HG03060 (cell line): ENCODE data around the gene LDHA.

Experiments used
- ATAC-seq: cut with Tn5 transposase; IDR thresholded peaks from one replicate; pipeline ENCODE4 v1.9.1; 2021; ENCODE audit warnings: low read depth, moderate number of reproducible peaks; ENCODE audit not compliant: unreplicated experiment

Gene LDHA

DNA sequence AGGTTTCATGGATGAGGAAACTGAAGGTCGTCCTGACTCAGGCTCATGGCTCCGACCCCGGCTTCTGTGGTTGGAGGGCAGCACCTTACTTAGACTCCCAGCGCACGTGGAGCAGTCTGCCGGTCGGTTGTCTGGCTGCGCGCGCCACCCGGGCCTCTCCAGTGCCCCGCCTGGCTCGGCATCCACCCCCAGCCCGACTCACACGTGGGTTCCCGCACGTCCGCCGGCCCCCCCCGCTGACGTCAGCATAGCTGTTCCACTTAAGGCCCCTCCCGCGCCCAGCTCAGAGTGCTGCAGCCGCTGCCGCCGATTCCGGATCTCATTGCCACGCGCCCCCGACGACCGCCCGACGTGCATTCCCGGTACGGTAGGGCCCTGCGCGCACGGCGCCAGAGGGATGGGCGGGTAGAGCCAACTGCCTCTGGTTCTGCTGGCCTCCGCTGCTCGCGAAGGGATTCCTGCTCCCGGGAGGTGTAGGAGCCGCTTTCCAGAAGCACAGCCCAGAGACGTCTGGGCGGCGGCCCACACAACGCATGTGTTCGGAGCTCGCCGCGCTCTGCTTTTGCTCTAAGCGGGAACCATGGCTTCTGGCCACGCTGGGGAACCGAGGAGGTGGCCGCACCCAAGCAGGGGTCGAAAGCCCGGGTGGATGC, at the start of gene LDHA:
LDHA (plus strand) TSS at position 289 of the 653 bp plus-strand sequence. CDS start 2,280 bp downstream, outside the sequence.
- peak; percentile 43 for ATAC-seq

DNA sequence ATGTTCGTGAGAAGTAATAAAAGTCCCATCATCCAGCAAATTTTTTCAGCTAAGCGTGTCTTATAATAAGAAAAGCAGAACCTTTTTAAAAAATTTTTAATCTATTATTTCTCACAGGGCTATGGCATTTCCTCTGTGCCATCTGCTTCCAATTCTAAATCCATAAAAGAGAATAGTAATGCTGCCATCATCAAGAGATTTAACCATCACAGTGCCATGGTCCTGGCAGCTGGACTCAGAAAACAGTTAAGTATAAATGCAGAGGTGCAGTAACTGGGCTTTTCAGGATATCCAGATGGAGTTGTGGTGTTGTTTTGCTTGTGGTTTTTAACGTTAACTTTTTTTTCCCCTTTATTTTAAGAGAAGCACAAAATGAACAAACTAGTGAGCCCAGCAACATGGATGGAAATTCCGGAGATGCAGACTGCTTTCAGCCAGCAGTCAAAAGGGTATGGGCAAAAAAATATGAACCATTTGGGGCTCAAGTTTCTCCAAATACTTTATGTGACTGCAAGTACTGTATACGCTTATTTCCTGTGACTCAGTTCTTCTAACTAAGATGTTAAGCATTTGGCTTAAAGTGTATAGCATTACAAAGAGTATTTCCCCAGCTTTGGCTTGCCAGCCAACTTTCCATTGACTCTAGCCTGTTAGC, 46.8 kb upstream of the LDHA start:
- no peak for ATAC-seq

DNA sequence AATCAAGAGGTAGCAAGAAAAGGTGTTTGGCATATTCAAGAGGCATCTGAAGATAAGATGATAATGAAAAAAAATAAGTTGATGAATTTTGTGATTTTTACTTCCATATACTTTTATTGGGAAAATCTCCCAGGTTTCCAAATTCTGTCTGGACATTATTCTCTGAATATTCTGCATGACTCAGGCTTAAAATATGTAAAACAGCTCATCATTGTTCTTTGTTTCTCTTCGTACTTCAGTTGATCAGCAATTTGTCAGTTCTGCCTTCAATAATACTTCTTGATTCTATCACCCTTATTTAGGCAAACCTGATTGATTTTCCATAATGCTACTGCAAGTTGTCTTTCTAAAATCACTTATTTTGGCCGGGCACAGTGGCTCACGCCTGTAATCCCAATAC, 41.8 kb upstream of the LDHA start:
- ATAC-seq, result no peak

DNA sequence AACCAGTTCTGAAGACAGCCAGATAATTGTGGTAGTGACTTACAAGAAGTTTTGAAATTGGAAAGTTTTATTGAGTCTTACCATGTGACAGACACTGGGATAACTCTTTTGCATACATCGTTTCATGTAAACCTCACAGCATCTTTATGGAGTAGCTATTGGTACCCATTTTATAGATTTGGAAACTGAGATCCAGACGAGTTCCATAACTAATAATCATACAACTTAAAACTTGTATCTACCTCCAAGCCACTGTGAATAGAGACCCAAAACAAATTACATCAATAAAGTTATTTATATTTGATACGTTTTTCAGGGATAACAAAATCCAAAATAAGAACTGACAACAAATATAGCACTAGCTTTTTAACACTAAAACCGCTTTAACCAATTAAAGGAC, 35.7 kb upstream of the LDHA start:
- no peak for ATAC-seq

DNA sequence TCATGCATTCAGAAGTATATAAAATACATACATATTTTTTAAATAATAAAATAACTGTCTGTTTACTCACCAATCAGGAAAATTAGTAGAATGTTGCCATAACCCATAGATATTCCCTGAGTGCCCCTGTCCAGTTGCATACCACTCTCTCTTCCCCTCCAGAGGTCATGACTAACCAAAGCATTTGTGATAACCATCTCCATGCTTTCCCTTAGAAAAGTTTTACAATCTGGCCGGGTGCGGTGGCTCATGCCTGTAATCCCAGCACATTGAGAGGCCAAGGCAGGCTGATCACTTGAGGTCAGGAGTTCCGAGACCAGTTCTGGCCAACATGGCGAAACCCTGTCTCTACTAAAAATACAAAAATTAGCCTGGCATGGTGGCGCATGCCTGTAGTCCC, 33.2 kb upstream of the LDHA start:
- ATAC-seq, result no peak

DNA sequence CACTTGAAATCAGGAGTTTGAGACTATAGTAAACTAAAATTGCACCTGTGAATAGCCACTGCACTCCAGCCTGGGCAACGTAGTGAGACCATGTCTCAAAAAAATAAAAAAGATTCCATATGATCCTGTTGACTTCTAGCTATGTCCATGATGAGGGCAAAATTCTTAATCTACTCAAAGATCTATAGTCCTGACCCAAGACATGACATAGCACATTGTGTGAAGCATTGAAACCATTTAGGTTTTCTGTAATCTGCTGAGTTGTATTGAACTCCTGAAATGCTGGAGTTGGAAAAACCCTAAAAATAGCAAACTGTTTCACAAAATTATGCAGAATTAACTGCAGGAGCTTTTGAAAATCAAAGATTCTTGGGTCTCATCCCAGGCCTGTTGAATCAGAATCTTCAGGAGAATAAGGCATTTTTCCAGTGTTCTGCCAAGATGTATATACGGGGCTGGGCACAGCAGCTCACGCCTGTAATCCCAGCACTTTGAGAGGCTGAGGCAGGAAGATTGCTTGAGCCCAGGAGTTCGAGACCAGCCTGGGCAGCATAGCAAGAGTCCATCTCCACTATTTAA, 29.8 kb upstream of the LDHA start:
- no peak for ATAC-seq

DNA sequence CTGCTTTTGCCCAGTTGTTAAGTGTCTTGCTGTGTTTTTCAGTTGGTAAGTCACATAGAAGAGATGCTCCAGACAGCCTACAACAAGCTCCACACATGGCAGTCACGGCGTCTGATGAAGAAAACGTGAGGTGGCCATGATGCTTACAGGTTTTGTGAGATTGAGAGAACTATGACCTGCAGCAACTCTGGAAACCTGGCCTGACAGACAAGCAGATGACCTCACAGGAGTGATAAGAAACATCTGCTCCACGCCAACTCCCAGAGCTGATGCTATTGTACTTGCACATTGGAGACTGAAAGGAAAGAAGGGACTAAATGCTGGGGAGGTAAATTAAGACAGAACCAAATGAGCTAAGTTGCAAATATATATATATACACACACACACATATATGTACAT, 28.6 kb upstream of the LDHA start:
- ATAC-seq, result no peak

DNA sequence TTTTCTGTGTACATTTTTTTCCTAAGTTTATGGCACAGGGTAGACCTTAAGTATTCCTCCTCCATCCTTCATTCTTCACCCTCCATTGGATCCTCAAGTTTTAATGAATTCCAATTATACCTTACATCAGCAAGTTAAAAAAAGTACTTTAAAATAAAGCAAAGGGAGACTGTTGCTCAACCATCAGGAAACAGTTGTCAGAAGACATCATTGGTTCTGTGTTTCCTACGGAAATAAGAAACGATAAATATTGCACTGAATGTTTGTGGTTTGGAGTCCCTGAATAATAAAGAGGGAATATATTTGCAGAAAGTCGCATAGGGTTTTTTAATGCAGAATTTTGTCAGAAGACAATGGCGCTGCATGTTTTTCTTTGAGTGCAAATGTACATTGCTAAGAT, 28.1 kb upstream of the LDHA start:
- no peak for ATAC-seq

DNA sequence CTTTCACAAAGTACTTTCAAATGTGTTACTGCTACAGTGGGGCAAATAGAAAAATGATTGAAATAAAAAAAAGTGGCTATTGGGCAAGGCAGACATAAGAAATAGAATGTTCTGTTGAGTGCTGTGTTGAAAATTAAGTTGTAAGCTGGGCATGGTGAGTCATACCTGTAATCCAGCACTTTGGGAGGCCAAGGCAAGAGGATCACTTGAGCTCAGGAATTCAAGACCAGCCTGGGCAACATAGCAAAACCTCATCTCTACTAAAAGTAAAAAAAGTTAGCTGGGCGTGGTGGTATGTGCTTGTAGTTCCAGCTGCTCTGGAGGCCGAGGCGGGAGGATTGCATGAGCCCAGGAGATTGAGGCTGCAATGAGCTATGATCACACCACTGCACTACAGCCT, 26.9 kb upstream of the LDHA start:
- no peak for ATAC-seq

DNA sequence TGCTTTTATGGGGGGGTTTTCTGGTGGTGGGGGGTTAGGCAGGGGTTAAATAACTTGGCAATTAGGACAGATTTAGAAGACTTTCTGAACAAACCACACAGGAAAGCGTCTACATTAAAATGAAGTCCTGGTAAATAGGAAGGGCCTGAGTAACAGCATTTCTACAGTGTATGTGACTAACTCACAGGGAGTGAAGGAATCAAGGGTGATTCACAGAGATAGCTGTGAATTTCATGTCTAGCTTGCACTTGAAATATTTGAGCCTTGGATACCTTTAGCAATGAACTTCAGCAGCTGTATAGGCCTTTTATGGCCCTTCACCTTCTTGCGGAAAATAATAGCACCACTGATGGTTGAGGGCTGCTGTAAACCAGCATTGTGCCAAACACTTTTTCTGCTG, 26.1 kb upstream of the LDHA start:
- ATAC-seq, result no peak

DNA sequence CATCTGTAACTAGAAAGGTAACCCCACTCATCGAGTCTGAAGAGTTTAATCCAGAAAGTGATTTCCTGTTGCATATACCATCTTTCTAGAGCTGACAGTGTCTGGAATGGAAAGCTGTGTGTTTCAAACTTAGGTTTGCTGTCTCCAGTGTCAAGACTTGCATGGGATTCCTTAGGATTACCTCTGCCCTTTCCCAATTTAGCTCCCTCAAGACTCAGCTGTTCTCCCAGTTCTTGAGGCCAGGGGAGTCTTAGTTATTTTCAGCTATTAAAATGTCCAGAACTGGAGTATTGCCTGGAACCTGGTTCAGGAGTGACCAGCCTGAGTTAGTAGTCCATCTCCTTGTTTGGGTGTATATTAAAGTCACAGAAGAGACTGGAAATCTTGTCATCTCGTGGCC, 25.0 kb upstream of the LDHA start:
- ATAC-seq, result no peak

DNA sequence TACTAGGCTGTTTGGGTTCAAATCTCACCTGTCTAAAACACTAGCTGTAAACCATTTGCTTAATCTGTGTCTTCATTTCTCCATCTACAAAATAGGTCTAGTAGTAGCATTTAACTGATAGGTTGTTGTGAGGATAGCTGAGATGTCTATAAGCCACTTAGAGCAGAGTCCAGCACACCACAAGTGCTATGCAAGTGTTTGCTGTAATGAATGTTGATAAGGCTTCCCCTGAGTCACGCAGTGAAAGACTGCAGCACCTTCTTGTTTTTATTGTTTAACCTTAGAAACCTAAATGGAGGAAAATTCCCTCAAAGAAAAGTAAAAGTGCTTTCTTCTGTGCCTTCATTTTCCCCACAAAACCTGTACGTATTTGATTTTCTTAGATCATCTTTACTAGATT, 23.1 kb upstream of the LDHA start:
- no peak for ATAC-seq

DNA sequence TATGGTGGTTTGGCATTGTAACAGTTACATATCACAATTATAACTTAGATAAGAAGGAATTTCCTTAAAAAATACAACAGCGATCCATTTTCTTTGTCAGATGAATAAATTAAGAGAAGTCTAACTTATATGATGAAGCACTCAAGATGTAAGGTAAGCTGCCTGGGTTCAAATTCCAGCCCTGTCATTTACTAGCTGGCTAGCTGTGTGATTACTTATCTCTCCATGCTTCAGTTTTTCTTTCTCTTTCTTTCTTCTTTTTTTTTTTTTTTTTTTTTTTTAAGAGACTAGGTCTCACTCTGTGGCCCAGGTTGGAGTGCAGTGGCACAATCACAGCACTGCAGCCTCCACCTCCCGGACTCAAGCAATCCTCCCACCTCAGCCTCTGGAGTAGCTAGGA, 22.2 kb upstream of the LDHA start:
- no peak for ATAC-seq

DNA sequence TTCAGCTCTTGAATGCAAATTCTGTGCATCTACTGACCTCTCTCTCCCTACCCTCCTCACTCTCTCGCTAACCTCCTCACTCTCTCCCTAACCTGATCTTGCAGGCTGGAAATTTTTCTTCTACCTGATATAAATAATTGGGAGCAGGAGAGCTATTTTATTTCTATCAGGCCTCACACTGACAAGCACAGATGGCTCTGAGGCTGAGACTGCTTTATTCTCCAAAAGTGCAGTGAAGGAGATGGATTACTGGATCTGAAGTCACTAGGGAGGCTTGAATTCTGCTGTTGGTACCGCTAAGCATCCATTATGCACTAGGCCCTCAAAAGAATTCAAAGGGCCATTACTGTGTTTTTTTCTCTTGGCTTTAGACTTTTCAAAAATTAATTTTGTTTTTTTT, 19.4 kb upstream of the LDHA start:
- ATAC-seq, result no peak

DNA sequence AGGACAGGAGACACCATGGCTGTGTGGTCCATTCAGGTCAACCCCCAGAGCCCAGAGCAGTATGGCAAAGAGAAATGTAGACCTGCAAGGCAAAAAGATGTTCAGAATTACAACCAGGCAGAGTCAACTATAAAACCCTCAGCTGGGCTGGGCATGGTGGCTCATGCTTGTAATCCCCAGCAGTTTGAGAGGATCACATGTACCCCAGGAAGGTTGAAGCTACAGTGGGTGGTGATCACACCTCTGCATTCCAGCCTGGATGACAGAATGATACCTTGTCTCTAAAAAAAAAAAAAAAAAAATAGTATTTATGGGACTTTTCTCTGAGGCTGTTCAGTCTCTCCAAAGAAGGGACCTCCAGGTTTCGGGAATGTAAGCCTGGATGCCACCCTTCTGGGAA, 18.4 kb upstream of the LDHA start:
- ATAC-seq, result no peak

DNA sequence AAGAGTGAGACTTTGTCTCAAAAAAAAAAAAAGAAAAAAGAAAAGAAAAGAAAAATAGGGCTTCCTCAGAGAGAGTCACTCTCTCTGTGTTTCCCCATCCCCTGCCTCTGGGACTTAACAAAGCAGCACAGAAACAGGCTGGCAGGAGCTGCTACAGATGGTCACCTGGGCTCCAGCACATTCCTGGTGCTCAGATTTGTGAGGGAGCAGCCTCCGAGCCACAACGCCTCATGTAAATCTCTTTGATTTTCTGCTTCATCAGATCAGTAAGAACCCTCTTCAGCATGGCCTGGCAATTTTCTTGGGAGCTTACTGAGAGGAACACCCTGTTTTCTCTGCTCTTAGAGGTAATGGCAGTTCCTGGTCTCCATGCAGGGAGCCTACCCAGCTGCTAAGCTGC, 15.2 kb upstream of the LDHA start:
- no peak for ATAC-seq

DNA sequence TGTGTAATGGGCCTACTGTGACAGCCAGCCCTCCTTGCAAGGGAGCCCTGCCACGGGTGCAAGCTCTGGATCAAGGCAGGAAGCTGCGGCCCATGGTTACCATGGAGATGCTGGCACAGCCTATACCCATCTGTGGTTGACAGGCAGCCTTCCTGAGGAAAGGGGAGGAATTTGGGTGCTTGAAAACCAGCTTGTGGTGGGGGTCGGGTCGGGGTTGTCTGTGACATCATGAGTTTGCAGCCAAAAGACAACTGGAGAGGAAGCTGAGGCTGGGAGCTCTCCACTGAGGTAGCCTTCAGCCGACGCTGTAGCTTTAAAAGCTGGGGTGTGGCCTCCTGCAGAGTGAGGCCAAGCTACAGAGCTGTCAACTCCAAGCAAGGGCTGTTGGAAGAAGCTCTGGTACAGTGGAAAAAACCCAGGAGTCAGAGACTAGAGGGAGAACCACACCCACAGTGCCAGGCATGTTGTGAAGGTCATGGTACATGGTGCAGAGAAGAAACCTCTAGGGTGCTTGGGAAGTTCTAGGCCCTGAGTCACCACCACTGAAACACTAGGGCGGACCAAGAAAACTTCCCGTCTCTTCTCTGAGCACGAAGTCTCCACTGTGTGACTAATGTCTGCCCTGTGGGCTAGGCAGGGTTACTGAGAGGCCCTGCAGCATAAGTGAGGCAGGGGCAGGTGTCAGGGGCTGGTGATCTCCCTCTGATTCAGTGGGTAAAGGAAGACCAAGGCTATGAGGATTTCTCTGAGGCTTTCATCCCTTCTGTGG, 10.8 kb upstream of the LDHA start:
- peak; percentile 82 for ATAC-seq

DNA sequence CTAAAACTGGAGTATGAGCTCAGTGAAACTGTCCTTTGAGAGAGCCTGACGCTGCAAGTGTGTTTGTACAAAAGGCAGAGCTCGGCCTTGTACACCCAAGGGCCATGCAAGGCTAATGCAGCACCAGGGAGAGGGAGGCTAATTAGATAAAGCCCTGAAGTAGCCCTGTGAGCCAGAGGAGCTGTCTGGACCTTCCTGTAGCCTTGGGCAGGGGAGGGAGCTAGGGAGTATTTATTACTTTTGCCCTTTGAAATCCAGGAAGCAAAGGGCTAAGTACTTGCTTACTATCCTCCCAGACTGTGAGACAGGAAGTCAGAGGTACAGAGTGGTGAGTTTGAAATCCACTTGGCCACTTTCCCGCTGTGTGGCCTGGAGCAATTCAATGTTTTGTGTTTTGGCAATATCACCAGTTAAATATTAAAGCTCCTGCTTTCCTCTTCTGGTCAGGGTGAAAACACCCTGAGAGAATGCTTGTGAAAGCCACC, 10.2 kb upstream of the LDHA start:
- peak; percentile 12 for ATAC-seq

DNA sequence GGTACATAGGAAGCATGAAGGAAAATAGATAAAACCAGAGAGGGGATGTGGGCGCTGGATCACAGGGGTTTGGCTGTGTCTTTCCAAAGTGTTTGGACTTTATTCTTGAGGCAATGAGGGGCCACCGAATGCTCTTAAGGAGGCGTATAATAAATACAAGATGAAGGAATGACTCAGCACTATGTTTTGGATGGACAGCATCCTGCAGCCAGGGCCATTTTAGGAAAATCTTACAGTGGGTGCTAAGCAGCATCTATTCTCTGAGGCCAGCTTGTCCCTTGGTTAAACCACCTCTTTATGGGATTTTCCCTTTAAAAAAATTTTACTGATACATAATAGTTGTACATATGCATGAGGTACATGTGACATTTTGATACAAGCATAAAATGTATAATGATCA, 4.3 kb upstream of the LDHA start:
- no peak for ATAC-seq

DNA sequence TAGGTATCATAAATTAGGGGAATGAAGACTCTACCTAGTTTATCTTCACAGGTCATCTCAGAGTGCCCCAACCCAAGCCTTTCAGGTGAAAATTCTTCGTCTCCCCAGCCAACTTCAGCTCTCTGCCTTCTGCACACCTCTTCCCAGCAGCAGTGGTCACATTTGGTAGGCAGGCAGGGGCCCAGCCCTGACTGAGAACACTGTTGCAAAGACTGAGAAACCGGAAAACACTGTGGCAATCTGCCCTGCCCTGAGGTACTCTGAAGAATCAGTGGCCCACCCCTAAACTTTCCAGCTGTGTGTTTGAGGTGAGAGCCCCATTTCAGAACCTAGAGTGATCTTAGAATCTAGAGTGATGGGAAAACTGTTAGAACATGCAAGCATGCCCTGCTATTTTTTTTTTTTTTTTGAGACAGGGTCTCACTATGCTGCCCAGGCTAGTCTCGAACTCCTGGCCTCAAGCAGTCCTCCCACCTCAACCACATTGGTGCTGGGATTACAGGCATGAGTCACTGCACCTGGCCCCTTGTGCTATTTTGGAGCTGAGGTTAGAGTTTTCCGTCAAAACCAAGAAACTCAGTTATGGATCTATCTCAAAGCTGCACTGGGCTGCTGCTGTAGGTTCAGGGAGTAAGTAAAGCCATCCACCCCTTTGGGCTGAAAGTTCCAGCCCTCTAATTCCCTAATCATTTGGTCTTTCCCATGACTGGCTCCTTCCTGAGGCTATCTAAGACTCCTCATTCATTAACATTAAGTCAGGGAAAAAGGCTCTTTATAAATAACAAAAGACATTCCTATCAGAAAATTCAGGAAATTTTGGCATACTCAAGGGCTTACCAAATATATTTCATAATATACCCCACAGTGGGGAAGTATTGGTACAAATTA, 1.7 kb upstream of the LDHA start:
- no peak for ATAC-seq
